22Rv1 (cell line): ENCODE measurements around the gene CCHCR1.

ENCODE experiments used
- H3K27ac ChIP-seq: fragments of 450-650 bp; 2 replicates; pipeline ENCODE4 v1.5.1; 2017
- CTCF ChIP-seq: fragments of 450-650 bp; IDR thresholded peaks from 2 replicates; pipeline ENCODE4 v1.5.1; 2017; ENCODE audit warnings: mild to moderate bottlenecking
- ZFX ChIP-seq: fragments of 450-650 bp; IDR thresholded peaks from 2 replicates; pipeline ENCODE4 v1.6.1; 2017; ENCODE audit warnings: antibody characterized with exemption, borderline replicate concordance

The CCHCR1 gene

GRCh38 chr6:31139599-31139998, 18.0 kb downstream of the CCHCR1 start:
- TF ChIP-seq CTCF = no peak
- TF ChIP-seq ZFX = no peak

GRCh38 chr6:31138982-31139381, 18.6 kb downstream of the CCHCR1 start, which contains the start of gene PSORS1C2:
PSORS1C2 (minus strand) TSS chr6:31139066; CDS start chr6:31139026, 40 bp downstream.
- no peak for TF ChIP-seq CTCF
- H3K27ac ChIP-seq = no peak within 1 kb of the TSS

More at GRCh38 chr6:31139599-31139998, 18.0 kb downstream of the CCHCR1 start:
- no peak overlapping the region for H3K27ac ChIP-seq

GRCh38 chr6:31135710-31136109, 21.9 kb downstream of the CCHCR1 start:
- no peak overlapping the region for H3K27ac ChIP-seq
- no peak for TF ChIP-seq ZFX

DNA sequence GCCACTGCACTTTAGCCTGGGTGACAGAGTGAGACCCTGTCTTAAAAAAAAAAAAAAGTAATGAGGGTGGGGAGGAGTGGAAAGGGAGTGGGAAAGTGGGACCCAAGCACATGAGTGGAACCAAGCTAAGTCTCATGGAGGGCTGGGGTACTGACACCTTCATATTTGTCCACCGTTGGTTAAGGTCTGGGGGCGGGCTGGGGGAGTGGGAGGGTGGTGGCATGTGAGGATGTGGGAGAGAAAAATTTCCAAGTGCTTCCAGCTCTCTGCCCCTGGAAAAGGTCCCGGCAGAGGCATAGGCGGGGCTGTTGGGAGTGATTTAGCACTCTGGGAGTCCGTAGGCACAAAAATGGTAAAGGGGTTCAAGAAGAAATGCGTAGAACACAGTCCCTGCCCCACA, 24.8 kb downstream of the CCHCR1 start:
- no peak overlapping the region for H3K27ac ChIP-seq
- TF ChIP-seq CTCF (no peak), ZFX (no peak)

DNA sequence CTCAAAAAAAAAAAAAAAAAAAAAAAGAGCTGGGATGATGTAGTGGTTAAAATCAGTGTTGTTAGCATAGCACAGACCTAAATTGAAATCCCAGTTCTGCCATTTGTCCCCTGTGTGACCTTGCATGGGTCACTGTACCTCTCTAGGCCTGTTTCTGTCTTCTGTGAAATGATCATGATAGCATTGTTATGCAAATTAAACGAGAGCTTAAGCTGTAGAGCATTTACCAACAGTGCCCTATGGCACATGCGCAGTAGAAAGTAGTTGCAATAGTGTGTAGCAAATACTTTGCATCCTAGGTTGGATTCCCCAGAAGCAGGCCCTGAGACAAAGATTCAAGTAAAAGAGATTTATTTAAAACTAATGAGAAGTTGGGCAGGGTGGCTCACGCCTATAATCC, 26.0 kb downstream of the CCHCR1 start:
- H3K27ac ChIP-seq = no peak overlapping the region
- TF ChIP-seq ZFX (no peak), CTCF (no peak)

GRCh38 chr6:31130751-31131150, 26.9 kb downstream of the CCHCR1 start:
- H3K27ac ChIP-seq = no peak overlapping the region

GRCh38 chr6:31129130-31129529, 28.5 kb downstream of the CCHCR1 start:
- no peak overlapping the region for H3K27ac ChIP-seq
- TF ChIP-seq CTCF (no peak), ZFX (no peak)

More at GRCh38 chr6:31130751-31131150, 26.9 kb downstream of the CCHCR1 start:
- TF ChIP-seq ZFX = no peak
- no peak for TF ChIP-seq CTCF

- H3K27ac ChIP-seq = no peak overlapping the region
- TF ChIP-seq CTCF (peak; percentile 94), ZFX (no peak)
Measured at GRCh38 chr6:31128093-31128676, 29.4 kb downstream of the CCHCR1 start.
